Esophagus squamous epithelium (tissue), 5 donors: ENCODE results near the gene CCNY. TPM values are rescaled to one million over a fixed set of nuclear protein-coding genes. Genes with fewer than 3 reads are reported as not detected.

Experiments
- DNase-seq: peaks from one replicate; lab custom pipeline; 2025; lab: John Stamatoyannopoulos, UW
- H3K27ac ChIP-seq, 4 donors: fragments of 200-600 bp; sonication (generic); one replicate each; pipeline ENCODE4 v1.5.1; 2016 to 2019; ENCODE audit warnings: mild to moderate bottlenecking in 1 of 4
- H3K27me3 ChIP-seq, 4 donors: fragments of 200-600 bp; sonication (generic); 1 replicate in 3 of 4; 2 replicates in 1 of 4; pipeline versions ENCODE4 v1.5.1 to v1.6.0; 2017 to 2021; ENCODE audit warnings: antibody characterized with exemption in 1 of 4
- H3K36me3 ChIP-seq, 3 donors: fragments of 200-600 bp; sonication (generic); one replicate each; pipeline ENCODE4 v1.5.1; 2016 to 2019
- H3K4me1 ChIP-seq, 3 donors: fragments of 200-600 bp; sonication (generic); one replicate each; pipeline ENCODE4 v1.5.1; 2017 to 2019
- H3K4me3 ChIP-seq, 4 donors: fragments of 200-600 bp; sonication (generic); 1 replicate in 3 of 4; 2 replicates in 1 of 4; pipeline ENCODE4 v1.5.1; 2016 to 2019; ENCODE audit warnings: mild to moderate bottlenecking in 2 of 4, moderate library complexity in 1 of 4
- H3K9me3 ChIP-seq, 3 donors: fragments of 200-600 bp; sonication (generic); one replicate each; pipeline ENCODE4 v1.5.1; 2016 to 2019
- POLR2A ChIP-seq, 4 donors: fragments of 450-650 bp; IDR thresholded peaks; one replicate each; pipeline ENCODE4 v1.6.1; 2017; ENCODE audit warnings: antibody characterized with exemption in 4 of 4, mild to moderate bottlenecking in 4 of 4, moderate library complexity in 3 of 4
- WGBS, 2 donors: methylation state at CpG; one replicate each; pipeline ENCODE4 v1.1.5; 2018; 5-methylcytosine and 5-hydroxymethylcytosine counted together
- intact Hi-C: fragments of 100-400 bp; cut with DNase I; formaldehyde crosslinking; loops from one replicate; pipeline ENCODE4 v1.15.0; 2022
- total RNA-seq, 4 donors: library from RNA; depleted of rRNA; stranded (reverse); fragments of >200 nt; gene quantifications; one replicate each; pipeline ENCODE4 v1.1.0, GENCODE V29; 2016
- TF ChIP-seq, protein P1 (sequence below), 6 experiments: fragments of 450-650 bp in 4 of 6; fragments of 200-600 bp in 2 of 6; sonication (generic) in 2 of 6; IDR thresholded peaks; one replicate each; pipeline ENCODE4 v1.5.1; 2016 to 2019; ENCODE audit warnings: antibody characterized with exemption in 6 of 6, mild to moderate bottlenecking in 4 of 6, moderate library complexity in 4 of 6
- donor health status: DM: yes; HTN: yes; CAD: no.

Gene CCNY
- total RNA-seq, 4 donors from 2014 or later = 24.1 to 41.5 (median 30.4) TPM

- Histone ChIP-seq H3K27me3 (no peaks in the 10 kb centered on the region), H3K36me3 (no peaks in the 10 kb centered on the region), H3K27ac (no peak overlapping the region), H3K4me1 (peaks cover 0 to 22% (median 0%) of the 10 kb centered on the region in 3 donors), H3K9me3 (no peaks in the 10 kb centered on the region), H3K4me3 (no peak overlapping the region)
- no peak for TF ChIP-seq POLR2A (IDR thresholded peaks at IDR 0.05)
- TF ChIP-seq, protein P1, sequence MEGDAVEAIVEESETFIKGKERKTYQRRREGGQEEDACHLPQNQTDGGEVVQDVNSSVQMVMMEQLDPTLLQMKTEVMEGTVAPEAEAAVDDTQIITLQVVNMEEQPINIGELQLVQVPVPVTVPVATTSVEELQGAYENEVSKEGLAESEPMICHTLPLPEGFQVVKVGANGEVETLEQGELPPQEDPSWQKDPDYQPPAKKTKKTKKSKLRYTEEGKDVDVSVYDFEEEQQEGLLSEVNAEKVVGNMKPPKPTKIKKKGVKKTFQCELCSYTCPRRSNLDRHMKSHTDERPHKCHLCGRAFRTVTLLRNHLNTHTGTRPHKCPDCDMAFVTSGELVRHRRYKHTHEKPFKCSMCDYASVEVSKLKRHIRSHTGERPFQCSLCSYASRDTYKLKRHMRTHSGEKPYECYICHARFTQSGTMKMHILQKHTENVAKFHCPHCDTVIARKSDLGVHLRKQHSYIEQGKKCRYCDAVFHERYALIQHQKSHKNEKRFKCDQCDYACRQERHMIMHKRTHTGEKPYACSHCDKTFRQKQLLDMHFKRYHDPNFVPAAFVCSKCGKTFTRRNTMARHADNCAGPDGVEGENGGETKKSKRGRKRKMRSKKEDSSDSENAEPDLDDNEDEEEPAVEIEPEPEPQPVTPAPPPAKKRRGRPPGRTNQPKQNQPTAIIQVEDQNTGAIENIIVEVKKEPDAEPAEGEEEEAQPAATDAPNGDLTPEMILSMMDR (IDR thresholded peaks at IDR 0.05) = no peak
- WGBS, 2 donors = 80 to 90% methylated on average over 5 of the region's 5 CpGs
- intact Hi-C loops = no loop called here
- no peak for DNase-seq
Observed at GRCh38 chr10:35470925-35471315, 134.6 kb downstream of the CCNY start.

- 69 to 83% methylated on average over 3 of the region's 3 CpGs for WGBS, 2 donors
- H3K4me3 ChIP-seq = no peak overlapping the region
Observed at GRCh38 chr10:35471435-35471834, 135.1 kb downstream of the CCNY start.

GRCh38 chr10:35480142-35480541 lies 143.8 kb downstream of the CCNY start:
- Histone ChIP-seq H3K4me1 (peaks cover 0 to 15% (median 0%) of the 10 kb centered on the region in 3 donors), H3K27me3 (no peaks in the 10 kb centered on the region), H3K36me3 (peaks cover 0 to 3% (median 0%) of the 10 kb centered on the region in 3 donors), H3K9me3 (no peaks in the 10 kb centered on the region), H3K27ac (no peak overlapping the region), H3K4me3 (no peak overlapping the region)
- DNase-seq = no peak
- intact Hi-C loops = no loop called here
- WGBS, 2 donors = 80 to 97% methylated on average over 1 to 6 of the region's 9 CpGs
- TF ChIP-seq POLR2A (IDR thresholded peaks at IDR 0.05) = no peak

More at GRCh38 chr10:35471435-35471834, 135.1 kb downstream of the CCNY start:
- Histone ChIP-seq H3K4me1 (peaks cover 0 to 16% (median 0%) of the 10 kb centered on the region in 3 donors), H3K36me3 (no peaks in the 10 kb centered on the region), H3K9me3 (no peaks in the 10 kb centered on the region), H3K27me3 (no peaks in the 10 kb centered on the region), H3K27ac (no peak overlapping the region)
- intact Hi-C loops = no loop called here
- TF ChIP-seq POLR2A (IDR thresholded peaks at IDR 0.05) = no peak
- TF ChIP-seq, protein P1 (IDR thresholded peaks at IDR 0.05) = no peak
- no peak for DNase-seq

DNA sequence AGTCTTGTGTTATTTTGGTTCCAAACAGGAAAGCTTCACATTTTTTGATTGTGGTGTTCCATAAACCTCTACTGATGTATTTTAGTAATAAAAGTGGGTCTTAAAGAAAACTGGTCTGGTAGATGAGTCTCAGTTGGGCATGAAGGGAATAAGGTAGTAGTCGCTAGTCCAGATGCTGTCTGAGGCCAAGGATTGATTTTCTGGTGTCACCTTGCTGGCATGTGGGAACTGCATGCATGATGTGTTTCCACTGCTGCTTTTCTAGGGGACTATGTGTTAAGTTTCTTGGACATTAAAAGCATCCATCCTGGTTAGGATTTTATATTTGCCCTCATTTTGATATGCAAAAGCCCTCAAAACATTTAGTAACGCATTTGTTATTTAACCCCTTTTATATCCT lies 145.1 kb downstream of the CCNY start:
- Histone ChIP-seq H3K36me3 (peaks cover 0 to 9% (median 3%) of the 10 kb centered on the region in 3 donors), H3K9me3 (no peaks in the 10 kb centered on the region), H3K4me1 (peaks cover 0 to 15% (median 0%) of the 10 kb centered on the region in 3 donors), H3K27me3 (no peaks in the 10 kb centered on the region), H3K4me3 (no peak overlapping the region), H3K27ac (no peak overlapping the region)
- no peak for TF ChIP-seq POLR2A (IDR thresholded peaks at IDR 0.05)
- TF ChIP-seq, protein P1 (IDR thresholded peaks at IDR 0.05) = no peak
- whole genome bisulfite sequencing, 2 donors = 87 to 93% methylated on average over 2 of the region's 2 CpGs
- no peak for DNase-seq
- intact Hi-C loops = no loop called here

DNA sequence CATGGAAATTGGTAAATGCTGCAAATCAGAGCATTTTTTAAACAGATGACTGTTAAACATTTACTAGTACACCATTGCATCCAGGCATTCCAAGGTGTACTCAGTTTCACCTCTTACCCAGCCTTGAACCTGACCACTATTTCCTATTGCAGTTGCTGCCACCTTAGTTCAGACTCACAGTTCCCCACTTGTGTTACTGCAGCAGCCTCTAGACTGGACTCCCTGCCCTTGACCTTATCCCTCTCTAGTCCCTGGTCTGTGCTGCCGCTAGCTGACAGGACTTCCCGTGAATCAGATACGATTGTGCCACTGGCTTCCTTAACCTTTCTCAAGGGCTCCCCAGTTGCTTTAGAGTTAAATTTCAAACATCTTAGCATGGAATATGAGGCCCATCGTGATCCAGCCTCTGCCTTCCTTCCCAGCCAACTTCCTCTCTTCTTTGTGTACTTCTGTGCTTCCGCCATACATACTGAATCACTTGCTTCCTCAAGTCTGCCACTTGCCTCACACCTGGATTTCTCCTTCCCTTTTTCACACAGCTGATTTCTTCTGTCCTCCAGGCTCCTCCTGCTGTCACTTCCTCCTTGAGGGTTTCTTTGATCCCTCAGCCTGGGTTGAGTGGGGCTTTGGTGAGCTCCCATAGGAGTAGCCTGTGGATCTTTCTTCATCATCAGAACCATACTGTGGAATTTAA lies 150.1 kb downstream of the CCNY start:
- peaks cover 0 to 9% (median 0%) of the 10 kb centered on the region in 3 donors for H3K4me1 ChIP-seq
- peaks cover 0 to 32% (median 3%) of the 10 kb centered on the region in 3 donors for H3K36me3 ChIP-seq
- WGBS, 2 donors = 81 to 83% methylated on average over 5 of the region's 5 CpGs
- H3K27me3 ChIP-seq = no peaks in the 10 kb centered on the region
- H3K27ac ChIP-seq = no peak overlapping the region
- TF ChIP-seq POLR2A (IDR thresholded peaks at IDR 0.05) = no peak
- TF ChIP-seq, protein P1 (IDR thresholded peaks at IDR 0.05) = no peak
- H3K9me3 ChIP-seq = no peaks in the 10 kb centered on the region
- no peak for DNase-seq
- H3K4me3 ChIP-seq = no peak overlapping the region
- intact Hi-C loops = no loop called here
